Ovary (tissue), 9 donors: ENCODE results near the gene VPS26C. TPM values are rescaled to one million over a fixed set of nuclear protein-coding genes. Genes with fewer than 3 reads are reported as not detected.

Experiments
- DNase-seq, 5 donors: peaks; one replicate each; pipeline ENCODE4 v3.0.0-alpha.2; 2019 to 2020
- H3K27ac ChIP-seq, 2 donors: fragments of 200-600 bp; one replicate each; pipeline versions ENCODE4 v1.5.1 to v1.8.0; 2019 to 2022
- H3K27me3 ChIP-seq: fragments of 200-600 bp; one replicate; pipeline ENCODE4 v1.8.0; 2022
- H3K36me3 ChIP-seq: fragments of 200-600 bp; sonication (generic); one replicate; pipeline ENCODE4 v1.5.1; 2019
- H3K4me1 ChIP-seq: one replicate; pipeline ENCODE4 v1.8.1; 2013; ENCODE audit warnings: mild to moderate bottlenecking, moderate library complexity; ENCODE audit not compliant: insufficient read depth
- H3K4me3 ChIP-seq: fragments of 200-600 bp; sonication (generic); one replicate; pipeline ENCODE4 v1.5.1; 2017
- H3K9me3 ChIP-seq, 2 donors: fragments of 200-600 bp in 1 of 2; sonication (generic) in 1 of 2; one replicate each; pipeline versions ENCODE4 v1.5.1 to v1.8.1; 2013 to 2019; ENCODE audit warnings: mild to moderate bottlenecking in 1 of 2, moderate library complexity in 1 of 2
- EP300 ChIP-seq: sonication (generic); formaldehyde crosslinking; IDR thresholded peaks from one replicate; pipeline ENCODE4 v1.6.1; 2017; ENCODE audit warnings: antibody characterized with exemption
- POLR2A ChIP-seq: fragments of 450-650 bp; IDR thresholded peaks from one replicate; pipeline ENCODE4 v1.6.1; 2017; ENCODE audit warnings: antibody characterized with exemption, mild to moderate bottlenecking, moderate library complexity
- WGBS, 3 donors: extraction: QIAGEN DNeasy Blood & Tissue Kit in 1 of 3; methylation state at CpG; one replicate each; pipeline versions ENCODE4 v1.1.5 to v1.1.7; 2013 to 2017; 5-methylcytosine and 5-hydroxymethylcytosine counted together
- intact Hi-C, 4 donors: fragments of 100-400 bp; cut with DNase I; formaldehyde crosslinking; loops; one replicate each; pipeline versions ENCODE4 v1.11.0 to v1.15.1; 2022 to 2023
- polyA plus RNA-seq, 2 donors: library from polyadenylated mRNA; stranded (reverse); fragments of 200-250 nt in 1 of 2; fragments of 350-450 nt in 1 of 2; fragmentation: Illumina TruSeq in 1 of 2; extraction: RNeasy Lipid Tissue Mini Kit (QIAGEN cat#74804) in 1 of 2; gene quantifications; one replicate each; pipeline ENCODE4 v1.2.3, GENCODE V29; 2013 to 2014
- total RNA-seq, 7 donors: library from RNA; depleted of rRNA in 2 of 7; stranded (reverse); fragments of >200 nt in 2 of 7; fragmentation: NEBNext Ultra II Directional in 3 of 7; extraction: Animal tissue kit (Norgen Biotek cat#: 25700) in 3 of 7; gene quantifications; one replicate each; pipeline versions ENCODE4 v1.1.0 to v1.2.4, GENCODE V29; 2016 to 2023
- TF ChIP-seq, protein P1 (sequence below), 3 donors: fragments of 450-650 bp in 2 of 3; fragments of 200-600 bp in 1 of 3; IDR thresholded peaks; one replicate each; pipeline versions ENCODE4 v1.5.1 to v1.8.0; 2016 to 2022; ENCODE audit warnings: antibody characterized with exemption in 3 of 3, mild to moderate bottlenecking in 1 of 3
- donor health status: DM: no; HTN: no; CAD: no; lungs with moderate emphysema.
- donor health status: DM: no; HTN: no; CAD: no.
- donor health status: Bipolar disorder and iron deficiency.
- donor health status: DM: yes; HTN: yes; CAD: no.
- donor health status: DM: no; HTN: no; CAD: no.
- donor health status: DM: yes; HTN: yes; CAD: no.

The VPS26C gene
- total and polyA plus RNA-seq, 9 donors, result 16.3 to 47.7 (median 33.9) TPM

- 72 to 77% (median 77%) methylated on average over 6 of the region's 6 CpGs for WGBS, 3 donors
- TF ChIP-seq, protein P1, sequence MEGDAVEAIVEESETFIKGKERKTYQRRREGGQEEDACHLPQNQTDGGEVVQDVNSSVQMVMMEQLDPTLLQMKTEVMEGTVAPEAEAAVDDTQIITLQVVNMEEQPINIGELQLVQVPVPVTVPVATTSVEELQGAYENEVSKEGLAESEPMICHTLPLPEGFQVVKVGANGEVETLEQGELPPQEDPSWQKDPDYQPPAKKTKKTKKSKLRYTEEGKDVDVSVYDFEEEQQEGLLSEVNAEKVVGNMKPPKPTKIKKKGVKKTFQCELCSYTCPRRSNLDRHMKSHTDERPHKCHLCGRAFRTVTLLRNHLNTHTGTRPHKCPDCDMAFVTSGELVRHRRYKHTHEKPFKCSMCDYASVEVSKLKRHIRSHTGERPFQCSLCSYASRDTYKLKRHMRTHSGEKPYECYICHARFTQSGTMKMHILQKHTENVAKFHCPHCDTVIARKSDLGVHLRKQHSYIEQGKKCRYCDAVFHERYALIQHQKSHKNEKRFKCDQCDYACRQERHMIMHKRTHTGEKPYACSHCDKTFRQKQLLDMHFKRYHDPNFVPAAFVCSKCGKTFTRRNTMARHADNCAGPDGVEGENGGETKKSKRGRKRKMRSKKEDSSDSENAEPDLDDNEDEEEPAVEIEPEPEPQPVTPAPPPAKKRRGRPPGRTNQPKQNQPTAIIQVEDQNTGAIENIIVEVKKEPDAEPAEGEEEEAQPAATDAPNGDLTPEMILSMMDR (IDR thresholded peaks at IDR 0.05), result no peak
- TF ChIP-seq POLR2A, result no peak
- TF ChIP-seq EP300, result no peak
- intact Hi-C loops, result no loop called here
Measured at GRCh38 chr21:37253991-37254390, 13.1 kb downstream of the VPS26C start.

DNA sequence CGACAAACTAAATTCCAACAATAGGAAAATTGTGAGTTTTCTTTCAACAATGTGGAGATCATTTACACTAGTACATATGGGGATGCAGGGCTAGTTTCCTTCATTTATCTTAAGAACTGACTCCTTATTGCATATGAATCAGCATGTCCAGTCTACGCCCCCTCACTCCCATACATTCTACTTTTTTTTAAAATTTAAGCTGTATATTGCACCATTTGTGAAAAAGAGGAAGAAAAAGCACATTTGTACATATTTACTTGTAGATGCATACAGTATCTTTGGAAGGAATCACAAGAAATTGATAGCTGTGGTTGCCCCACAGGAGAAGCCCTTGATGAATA, 15.9 kb downstream of the VPS26C start:
- no peak overlapping the region for H3K4me3 ChIP-seq
- H3K9me3 ChIP-seq, result no peaks in the 10 kb centered on the region
- no peak for DNase-seq
- no peak overlapping the region for H3K27ac ChIP-seq
- intact Hi-C loops, result no loop called here
- 49 to 59% (median 51%) methylated on average over 2 of the region's 2 CpGs for WGBS, 3 donors
- H3K36me3 ChIP-seq, result no peaks in the 10 kb centered on the region
- TF ChIP-seq EP300, result no peak
- TF ChIP-seq, protein P1 (IDR thresholded peaks at IDR 0.05), result no peak
- TF ChIP-seq POLR2A, result no peak
- H3K4me1 ChIP-seq, result no peaks in the 10 kb centered on the region
- no peaks in the 10 kb centered on the region for H3K27me3 ChIP-seq

More at GRCh38 chr21:37253991-37254390, 13.1 kb downstream of the VPS26C start:
- no peak for DNase-seq
- Histone ChIP-seq H3K4me1 (peaks cover 1% of the 10 kb centered on the region), H3K27me3 (no peaks in the 10 kb centered on the region), H3K27ac (no peak overlapping the region), H3K4me3 (no peak overlapping the region), H3K36me3 (no peaks in the 10 kb centered on the region), H3K9me3 (no peaks in the 10 kb centered on the region)

- Histone ChIP-seq H3K4me1 (no peaks in the 10 kb centered on the region), H3K9me3 (no peaks in the 10 kb centered on the region), H3K27me3 (no peaks in the 10 kb centered on the region), H3K27ac (no peak overlapping the region), H3K36me3 (no peaks in the 10 kb centered on the region), H3K4me3 (no peak overlapping the region)
- WGBS, 3 donors, result 39 to 54% (median 41%) methylated on average over 3 of the region's 3 CpGs
- no peak for DNase-seq
- TF ChIP-seq, protein P1 (IDR thresholded peaks at IDR 0.05), result no peak
- TF ChIP-seq POLR2A (no peak), EP300 (no peak)
- intact Hi-C loops, result no loop called here
Measured at GRCh38 chr21:37249112-37249904, 17.8 kb downstream of the VPS26C start.

GRCh38 chr21:37248298-37248697, 18.8 kb downstream of the VPS26C start:
- H3K27me3 ChIP-seq, result no peaks in the 10 kb centered on the region
- 77 to 84% (median 83%) methylated on average over 1 of the region's 1 CpG for WGBS, 3 donors
- no peaks in the 10 kb centered on the region for H3K9me3 ChIP-seq
- H3K27ac ChIP-seq, result no peak overlapping the region
- no peaks in the 10 kb centered on the region for H3K36me3 ChIP-seq
- H3K4me3 ChIP-seq, result no peak overlapping the region
- TF ChIP-seq EP300 (no peak), POLR2A (no peak)
- TF ChIP-seq, protein P1 (IDR thresholded peaks at IDR 0.05), result no peak
- intact Hi-C loops, result no loop called here
- DNase-seq, result no peak
- H3K4me1 ChIP-seq, result no peaks in the 10 kb centered on the region
